ENCODE data around the gene R3HCC1L.

GRCh38 chr10:98231417-98231816 is 97.0 kb downstream of the R3HCC1L start:
- TF ChIP-seq CTCF (IDR thresholded peaks at IDR 0.05), result no peak
- no peak for TF ChIP-seq POLR2A (IDR thresholded peaks at IDR 0.05)
